NB4 (cell line): ENCODE results near the gene STX18.

Source experiments
- POLR2A ChIP-seq: IDR thresholded peaks from 2 replicates; pipeline ENCODE4 v1.6.1; 2011; ENCODE audit warnings: mild to moderate bottlenecking; ENCODE audit not compliant: insufficient read length; ENCODE audit errors: extremely low read depth
- TF ChIP-seq, protein P1 (sequence below): IDR thresholded peaks from one replicate; pipeline ENCODE4 v1.5.1; 2012; ENCODE audit warnings: low read depth, low read length
- TF ChIP-seq, protein P2 (sequence below): IDR thresholded peaks from 2 replicates; pipeline ENCODE4 v1.6.1; 2011; ENCODE audit warnings: low read depth, low read length

DNA sequence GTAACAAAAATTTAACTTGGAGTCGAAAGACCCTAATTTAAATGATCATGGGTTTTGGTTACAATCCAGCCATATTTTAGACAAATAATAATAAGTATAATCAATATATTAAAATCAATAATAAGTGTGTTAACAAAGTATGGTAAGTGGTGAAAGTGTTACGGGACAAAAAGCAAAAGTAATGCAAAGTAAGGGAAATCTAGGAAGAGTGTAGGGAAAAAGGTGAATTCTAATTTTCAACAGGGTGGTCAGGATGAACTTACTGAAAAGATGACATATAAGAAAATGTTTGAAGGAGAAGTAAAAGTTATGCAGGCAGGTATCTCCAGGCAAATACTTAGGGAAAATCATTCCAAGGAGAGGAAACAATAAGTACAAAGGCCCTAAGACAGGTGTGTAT lies 32.3 kb downstream of the STX18 start:
- TF ChIP-seq, protein P1, sequence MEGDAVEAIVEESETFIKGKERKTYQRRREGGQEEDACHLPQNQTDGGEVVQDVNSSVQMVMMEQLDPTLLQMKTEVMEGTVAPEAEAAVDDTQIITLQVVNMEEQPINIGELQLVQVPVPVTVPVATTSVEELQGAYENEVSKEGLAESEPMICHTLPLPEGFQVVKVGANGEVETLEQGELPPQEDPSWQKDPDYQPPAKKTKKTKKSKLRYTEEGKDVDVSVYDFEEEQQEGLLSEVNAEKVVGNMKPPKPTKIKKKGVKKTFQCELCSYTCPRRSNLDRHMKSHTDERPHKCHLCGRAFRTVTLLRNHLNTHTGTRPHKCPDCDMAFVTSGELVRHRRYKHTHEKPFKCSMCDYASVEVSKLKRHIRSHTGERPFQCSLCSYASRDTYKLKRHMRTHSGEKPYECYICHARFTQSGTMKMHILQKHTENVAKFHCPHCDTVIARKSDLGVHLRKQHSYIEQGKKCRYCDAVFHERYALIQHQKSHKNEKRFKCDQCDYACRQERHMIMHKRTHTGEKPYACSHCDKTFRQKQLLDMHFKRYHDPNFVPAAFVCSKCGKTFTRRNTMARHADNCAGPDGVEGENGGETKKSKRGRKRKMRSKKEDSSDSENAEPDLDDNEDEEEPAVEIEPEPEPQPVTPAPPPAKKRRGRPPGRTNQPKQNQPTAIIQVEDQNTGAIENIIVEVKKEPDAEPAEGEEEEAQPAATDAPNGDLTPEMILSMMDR, result no peak
- TF ChIP-seq POLR2A, result no peak
- TF ChIP-seq, protein P2, sequence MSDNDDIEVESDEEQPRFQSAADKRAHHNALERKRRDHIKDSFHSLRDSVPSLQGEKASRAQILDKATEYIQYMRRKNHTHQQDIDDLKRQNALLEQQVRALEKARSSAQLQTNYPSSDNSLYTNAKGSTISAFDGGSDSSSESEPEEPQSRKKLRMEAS, result no peak
